HepG2 (cell line): ENCODE data around the gene CYP2W1. TPM values are rescaled to one million over a fixed set of nuclear protein-coding genes. Genes with fewer than 3 reads are reported as not detected.

Source experiments
- ATAD3A ChIP-seq: sonication (generic); formaldehyde crosslinking; IDR thresholded peaks from 2 replicates; pipeline ENCODE4 v1.4.0; 2020; ENCODE audit warnings: missing genetic modification reagents
- ETV5 ChIP-seq: IDR thresholded peaks from 2 replicates; pipeline ENCODE4 v1.6.1; 2018; ENCODE audit warnings: missing biosample characterization, missing genetic modification reagents, inconsistent platforms, borderline replicate concordance
- MTA3 ChIP-seq: sonication (generic); formaldehyde crosslinking; IDR thresholded peaks from 2 replicates; pipeline ENCODE4 v1.4.0; 2020; ENCODE audit warnings: missing genetic modification reagents
- NR2C2 ChIP-seq: sonication (generic); formaldehyde crosslinking; IDR thresholded peaks from 2 replicates; pipeline ENCODE4 v1.4.0; 2020; ENCODE audit warnings: missing genetic modification reagents, mild to moderate bottlenecking, moderate library complexity, borderline replicate concordance
- TAF1 ChIP-seq: sonication (generic); formaldehyde crosslinking; IDR thresholded peaks from 2 replicates; pipeline ENCODE4 v1.4.0; 2020; ENCODE audit warnings: missing genetic modification reagents
- ZNF20 ChIP-seq: sonication (generic); formaldehyde crosslinking; IDR thresholded peaks from 2 replicates; pipeline ENCODE4 v1.4.0; 2020; ENCODE audit warnings: mild to moderate bottlenecking, moderate library complexity, missing genetic modification reagents
- ZNF230 ChIP-seq: sonication (generic); formaldehyde crosslinking; IDR thresholded peaks from 2 replicates; pipeline ENCODE4 v1.4.0; 2020; ENCODE audit warnings: mild to moderate bottlenecking, missing genetic modification reagents
- ZNF331 ChIP-seq: sonication (generic); formaldehyde crosslinking; IDR thresholded peaks from 2 replicates; pipeline ENCODE4 v1.4.0; 2020; ENCODE audit warnings: missing genetic modification reagents
- ZNF44 ChIP-seq: sonication (generic); formaldehyde crosslinking; IDR thresholded peaks from 2 replicates; pipeline ENCODE4 v1.5.1; 2020; ENCODE audit warnings: mild to moderate bottlenecking, missing genetic modification reagents
- ZNF558 ChIP-seq: sonication (generic); formaldehyde crosslinking; IDR thresholded peaks from 2 replicates; pipeline ENCODE4 v1.9.0; 2022; ENCODE audit warnings: mild to moderate bottlenecking, missing genetic modification reagents, borderline replicate concordance
- polyA plus RNA-seq, 8 experiments: library from polyadenylated mRNA; depleted of rRNA in 3 of 8; stranded (reverse) in 7 of 8; unstranded in 1 of 8; fragments of >200 nt; fragmentation: Illumina TruSeq in 4 of 8; extraction: Trizol in 4 of 8; gene quantifications; 2 replicates each; pipeline versions ENCODE4 v1.2.1 to v1.2.3, GENCODE V29; 2011 to 2016; ENCODE audit warnings: low read depth in 4 of 8, missing spikeins in 1 of 8, mixed read lengths in 1 of 8; ENCODE audit not compliant: insufficient read depth in 1 of 8
- total RNA-seq, 5 experiments: library from RNA; depleted of rRNA; stranded (reverse); fragments of >200 nt; fragmentation: Illumina TruSeq; extraction: Trizol; gene quantifications; 2 replicates each; pipeline ENCODE4 v1.2.3, GENCODE V29; 2016; ENCODE audit warnings: low read depth in 1 of 5
- TF ChIP-seq, protein P1 (sequence below): sonication (generic); formaldehyde crosslinking; IDR thresholded peaks from 2 replicates; pipeline ENCODE4 v1.8.0; 2022; ENCODE audit warnings: low read depth, missing genetic modification reagents
- TF ChIP-seq, protein P2 (sequence below): sonication (generic); formaldehyde crosslinking; IDR thresholded peaks from 2 replicates; pipeline ENCODE4 v1.4.0; 2020; ENCODE audit warnings: missing genetic modification reagents
- TF ChIP-seq, protein P3 (sequence below): fragments of 450-650 bp; IDR thresholded peaks from 2 replicates; pipeline ENCODE4 v1.6.1; 2017; ENCODE audit warnings: mild to moderate bottlenecking
- TF ChIP-seq, protein P4 (sequence below): sonication (generic); formaldehyde crosslinking; conservative IDR thresholded peaks from 2 replicates; pipeline ENCODE4 v1.4.0; 2020; ENCODE audit warnings: missing genetic modification reagents
- TF ChIP-seq, protein P5 (sequence below): sonication (generic); formaldehyde crosslinking; IDR thresholded peaks from 2 replicates; pipeline ENCODE4 v1.4.0; 2020; ENCODE audit warnings: missing genetic modification reagents, borderline replicate concordance

CYP2W1 gene
- total and polyA plus RNA-seq, 2 of the 13 experiments (the other 11 are each of a cell fraction or from before 2014, with no cell fraction given) = 19.5 to 31.7 TPM

DNA sequence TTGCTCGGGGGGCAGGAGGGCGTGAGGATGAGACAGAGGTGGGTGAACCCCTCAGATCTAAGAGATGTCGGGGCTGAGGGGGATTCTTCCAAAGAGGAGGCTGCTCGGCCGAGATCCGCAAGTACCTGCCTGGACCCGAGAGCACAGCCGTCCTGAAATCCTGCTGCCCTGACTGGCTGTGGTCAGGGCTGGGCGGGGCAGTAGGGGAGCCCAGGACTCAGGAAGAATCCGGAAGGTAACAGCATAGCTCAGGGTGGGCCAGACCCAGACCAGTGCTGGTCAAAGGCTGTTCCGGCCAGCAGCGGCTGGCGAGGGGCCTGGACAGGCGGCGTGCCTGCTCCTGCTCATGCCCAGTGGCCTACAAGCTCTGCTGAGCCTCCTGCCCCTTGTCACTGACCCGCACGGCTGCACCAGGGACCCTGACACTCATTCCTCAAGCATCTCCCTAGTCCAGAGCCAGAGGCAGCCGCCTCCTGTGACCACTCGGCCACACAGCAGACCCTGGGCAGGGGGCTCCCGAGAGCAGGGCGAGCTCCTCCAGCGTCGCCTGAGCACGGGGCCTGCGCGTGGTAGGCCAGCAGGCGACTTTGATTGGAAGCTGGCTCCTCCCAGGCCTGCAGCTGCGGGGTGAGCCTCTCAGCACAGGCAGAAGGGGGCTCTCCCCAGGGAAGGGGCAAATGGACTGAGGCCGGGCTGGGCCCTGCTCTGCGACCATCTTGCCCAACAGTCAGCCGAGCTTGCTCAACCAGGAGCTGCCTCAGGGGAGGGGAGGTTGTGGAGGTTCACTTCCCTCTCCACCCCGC is 25.4 kb upstream of the CYP2W1 start (continued):
- TF ChIP-seq, protein P1, sequence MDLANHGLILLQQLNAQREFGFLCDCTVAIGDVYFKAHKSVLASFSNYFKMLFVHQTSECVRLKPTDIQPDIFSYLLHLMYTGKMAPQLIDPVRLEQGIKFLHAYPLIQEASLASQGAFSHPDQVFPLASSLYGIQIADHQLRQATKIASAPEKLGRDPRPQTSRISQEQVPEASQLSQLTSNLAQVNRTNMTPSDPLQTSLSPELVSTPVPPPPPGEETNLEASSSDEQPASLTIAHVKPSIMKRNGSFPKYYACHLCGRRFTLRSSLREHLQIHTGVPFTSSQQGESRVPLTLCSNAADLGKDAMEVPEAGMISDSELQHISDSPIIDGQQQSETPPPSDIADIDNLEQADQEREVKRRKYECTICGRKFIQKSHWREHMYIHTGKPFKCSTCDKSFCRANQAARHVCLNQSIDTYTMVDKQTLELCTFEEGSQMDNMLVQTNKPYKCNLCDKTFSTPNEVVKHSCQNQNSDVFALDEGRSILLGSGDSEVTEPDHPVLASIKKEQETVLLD = no peak
- TF ChIP-seq NR2C2 (CRISPR knock-in tag) = peak; percentile 67; the same call in 1 of the 2 replicates
- TF ChIP-seq ZNF44 (CRISPR knock-in tag) = peak; percentile 89; the same call in 1 of the 2 replicates
- TF ChIP-seq, protein P2, sequence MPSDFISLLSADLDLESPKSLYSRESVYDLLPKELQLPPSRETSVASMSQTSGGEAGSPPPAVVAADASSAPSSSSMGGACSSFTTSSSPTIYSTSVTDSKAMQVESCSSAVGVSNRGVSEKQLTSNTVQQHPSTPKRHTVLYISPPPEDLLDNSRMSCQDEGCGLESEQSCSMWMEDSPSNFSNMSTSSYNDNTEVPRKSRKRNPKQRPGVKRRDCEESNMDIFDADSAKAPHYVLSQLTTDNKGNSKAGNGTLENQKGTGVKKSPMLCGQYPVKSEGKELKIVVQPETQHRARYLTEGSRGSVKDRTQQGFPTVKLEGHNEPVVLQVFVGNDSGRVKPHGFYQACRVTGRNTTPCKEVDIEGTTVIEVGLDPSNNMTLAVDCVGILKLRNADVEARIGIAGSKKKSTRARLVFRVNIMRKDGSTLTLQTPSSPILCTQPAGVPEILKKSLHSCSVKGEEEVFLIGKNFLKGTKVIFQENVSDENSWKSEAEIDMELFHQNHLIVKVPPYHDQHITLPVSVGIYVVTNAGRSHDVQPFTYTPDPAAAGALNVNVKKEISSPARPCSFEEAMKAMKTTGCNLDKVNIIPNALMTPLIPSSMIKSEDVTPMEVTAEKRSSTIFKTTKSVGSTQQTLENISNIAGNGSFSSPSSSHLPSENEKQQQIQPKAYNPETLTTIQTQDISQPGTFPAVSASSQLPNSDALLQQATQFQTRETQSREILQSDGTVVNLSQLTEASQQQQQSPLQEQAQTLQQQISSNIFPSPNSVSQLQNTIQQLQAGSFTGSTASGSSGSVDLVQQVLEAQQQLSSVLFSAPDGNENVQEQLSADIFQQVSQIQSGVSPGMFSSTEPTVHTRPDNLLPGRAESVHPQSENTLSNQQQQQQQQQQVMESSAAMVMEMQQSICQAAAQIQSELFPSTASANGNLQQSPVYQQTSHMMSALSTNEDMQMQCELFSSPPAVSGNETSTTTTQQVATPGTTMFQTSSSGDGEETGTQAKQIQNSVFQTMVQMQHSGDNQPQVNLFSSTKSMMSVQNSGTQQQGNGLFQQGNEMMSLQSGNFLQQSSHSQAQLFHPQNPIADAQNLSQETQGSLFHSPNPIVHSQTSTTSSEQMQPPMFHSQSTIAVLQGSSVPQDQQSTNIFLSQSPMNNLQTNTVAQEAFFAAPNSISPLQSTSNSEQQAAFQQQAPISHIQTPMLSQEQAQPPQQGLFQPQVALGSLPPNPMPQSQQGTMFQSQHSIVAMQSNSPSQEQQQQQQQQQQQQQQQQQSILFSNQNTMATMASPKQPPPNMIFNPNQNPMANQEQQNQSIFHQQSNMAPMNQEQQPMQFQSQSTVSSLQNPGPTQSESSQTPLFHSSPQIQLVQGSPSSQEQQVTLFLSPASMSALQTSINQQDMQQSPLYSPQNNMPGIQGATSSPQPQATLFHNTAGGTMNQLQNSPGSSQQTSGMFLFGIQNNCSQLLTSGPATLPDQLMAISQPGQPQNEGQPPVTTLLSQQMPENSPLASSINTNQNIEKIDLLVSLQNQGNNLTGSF (CRISPR knock-in tag) = peak; percentile 83; the same call in 1 of the 2 replicates
- no peak for TF ChIP-seq ATAD3A (CRISPR knock-in tag)
- TF ChIP-seq TAF1 (CRISPR knock-in tag) = peak; percentile 94
- TF ChIP-seq MTA3 = no peak
- TF ChIP-seq ZNF558 (CRISPR knock-in tag) = peak; percentile 93; the same call in 1 of the 2 replicates
- TF ChIP-seq ZNF20 (CRISPR knock-in tag) = peak; percentile 64; the same call in 1 of the 2 replicates
- TF ChIP-seq, protein P3, sequence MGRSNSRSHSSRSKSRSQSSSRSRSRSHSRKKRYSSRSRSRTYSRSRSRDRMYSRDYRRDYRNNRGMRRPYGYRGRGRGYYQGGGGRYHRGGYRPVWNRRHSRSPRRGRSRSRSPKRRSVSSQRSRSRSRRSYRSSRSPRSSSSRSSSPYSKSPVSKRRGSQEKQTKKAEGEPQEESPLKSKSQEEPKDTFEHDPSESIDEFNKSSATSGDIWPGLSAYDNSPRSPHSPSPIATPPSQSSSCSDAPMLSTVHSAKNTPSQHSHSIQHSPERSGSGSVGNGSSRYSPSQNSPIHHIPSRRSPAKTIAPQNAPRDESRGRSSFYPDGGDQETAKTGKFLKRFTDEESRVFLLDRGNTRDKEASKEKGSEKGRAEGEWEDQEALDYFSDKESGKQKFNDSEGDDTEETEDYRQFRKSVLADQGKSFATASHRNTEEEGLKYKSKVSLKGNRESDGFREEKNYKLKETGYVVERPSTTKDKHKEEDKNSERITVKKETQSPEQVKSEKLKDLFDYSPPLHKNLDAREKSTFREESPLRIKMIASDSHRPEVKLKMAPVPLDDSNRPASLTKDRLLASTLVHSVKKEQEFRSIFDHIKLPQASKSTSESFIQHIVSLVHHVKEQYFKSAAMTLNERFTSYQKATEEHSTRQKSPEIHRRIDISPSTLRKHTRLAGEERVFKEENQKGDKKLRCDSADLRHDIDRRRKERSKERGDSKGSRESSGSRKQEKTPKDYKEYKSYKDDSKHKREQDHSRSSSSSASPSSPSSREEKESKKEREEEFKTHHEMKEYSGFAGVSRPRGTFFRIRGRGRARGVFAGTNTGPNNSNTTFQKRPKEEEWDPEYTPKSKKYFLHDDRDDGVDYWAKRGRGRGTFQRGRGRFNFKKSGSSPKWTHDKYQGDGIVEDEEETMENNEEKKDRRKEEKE = no peak
- TF ChIP-seq, protein P4, sequence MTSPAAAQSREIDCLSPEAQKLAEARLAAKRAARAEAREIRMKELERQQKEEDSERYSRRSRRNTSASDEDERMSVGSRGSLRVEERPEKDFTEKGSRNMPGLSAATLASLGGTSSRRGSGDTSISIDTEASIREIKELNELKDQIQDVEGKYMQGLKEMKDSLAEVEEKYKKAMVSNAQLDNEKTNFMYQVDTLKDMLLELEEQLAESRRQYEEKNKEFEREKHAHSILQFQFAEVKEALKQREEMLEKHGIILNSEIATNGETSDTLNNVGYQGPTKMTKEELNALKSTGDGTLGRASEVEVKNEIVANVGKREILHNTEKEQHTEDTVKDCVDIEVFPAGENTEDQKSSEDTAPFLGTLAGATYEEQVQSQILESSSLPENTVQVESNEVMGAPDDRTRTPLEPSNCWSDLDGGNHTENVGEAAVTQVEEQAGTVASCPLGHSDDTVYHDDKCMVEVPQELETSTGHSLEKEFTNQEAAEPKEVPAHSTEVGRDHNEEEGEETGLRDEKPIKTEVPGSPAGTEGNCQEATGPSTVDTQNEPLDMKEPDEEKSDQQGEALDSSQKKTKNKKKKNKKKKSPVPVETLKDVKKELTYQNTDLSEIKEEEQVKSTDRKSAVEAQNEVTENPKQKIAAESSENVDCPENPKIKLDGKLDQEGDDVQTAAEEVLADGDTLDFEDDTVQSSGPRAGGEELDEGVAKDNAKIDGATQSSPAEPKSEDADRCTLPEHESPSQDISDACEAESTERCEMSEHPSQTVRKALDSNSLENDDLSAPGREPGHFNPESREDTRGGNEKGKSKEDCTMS (CRISPR knock-in tag) = no peak; the same call in 1 of the 2 replicates
- TF ChIP-seq, protein P5, sequence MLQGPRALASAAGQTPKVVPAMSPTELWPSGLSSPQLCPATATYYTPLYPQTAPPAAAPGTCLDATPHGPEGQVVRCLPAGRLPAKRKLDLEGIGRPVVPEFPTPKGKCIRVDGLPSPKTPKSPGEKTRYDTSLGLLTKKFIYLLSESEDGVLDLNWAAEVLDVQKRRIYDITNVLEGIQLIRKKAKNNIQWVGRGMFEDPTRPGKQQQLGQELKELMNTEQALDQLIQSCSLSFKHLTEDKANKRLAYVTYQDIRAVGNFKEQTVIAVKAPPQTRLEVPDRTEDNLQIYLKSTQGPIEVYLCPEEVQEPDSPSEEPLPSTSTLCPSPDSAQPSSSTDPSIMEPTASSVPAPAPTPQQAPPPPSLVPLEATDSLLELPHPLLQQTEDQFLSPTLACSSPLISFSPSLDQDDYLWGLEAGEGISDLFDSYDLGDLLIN (CRISPR knock-in tag) = no peak
- peak; percentile 93 for TF ChIP-seq ZNF230
- TF ChIP-seq ZNF331 = peak; percentile 11; the same call in 1 of the 2 replicates
- peak; percentile 91 for TF ChIP-seq ETV5 (CRISPR knock-in tag)
